Stimulated activated CD4-positive, alpha-beta T cell treated with anti-CD3 and anti-CD28 coated beads, TNF-alpha, amount 100 ng/mL, for 48 hours (primary cell): Measurements from ENCODE around the gene SLC13A2.

Experiments
- DNase-seq, 3 donors: peaks; one replicate each; pipeline ENCODE4 v3.0.0-alpha.2; 2020; ENCODE audit warnings: low read depth in 3 of 3

The SLC13A2 gene

GRCh38 chr17:28536532-28537218 lies 63.2 kb downstream of the SLC13A2 start:
- DNase-seq, result no peak

DNA sequence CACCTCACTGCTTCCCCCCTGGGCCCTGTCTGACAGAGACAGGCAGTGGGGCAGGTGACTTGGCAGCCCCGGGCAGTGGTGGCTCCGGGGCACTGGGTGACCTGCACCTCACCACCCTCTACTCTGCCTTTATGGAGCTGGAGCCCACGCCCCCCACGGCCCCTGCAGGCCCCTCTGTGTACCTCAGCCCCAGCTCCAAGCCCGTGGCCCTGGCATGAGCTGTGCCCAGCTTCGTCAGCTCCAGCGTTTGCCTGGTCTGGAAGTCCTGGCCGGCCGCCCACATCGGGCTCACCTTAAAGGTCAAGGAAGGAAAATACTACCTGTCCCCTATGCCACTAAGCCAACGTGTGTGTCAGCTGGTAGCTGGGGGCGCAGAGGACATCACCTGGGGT lies 63.8 kb downstream of the SLC13A2 start:
- DNase-seq, result no peak

- no peak for DNase-seq
These were observed 65.0 kb downstream of the SLC13A2 start for GRCh38 chr17:28538296-28538895.

GRCh38 chr17:28540231-28540630 lies 66.8 kb downstream of the SLC13A2 start:
- DNase-seq, result no peak

- no peak for DNase-seq
These were observed 68.0 kb downstream of the SLC13A2 start for GRCh38 chr17:28541439-28541838.

DNA sequence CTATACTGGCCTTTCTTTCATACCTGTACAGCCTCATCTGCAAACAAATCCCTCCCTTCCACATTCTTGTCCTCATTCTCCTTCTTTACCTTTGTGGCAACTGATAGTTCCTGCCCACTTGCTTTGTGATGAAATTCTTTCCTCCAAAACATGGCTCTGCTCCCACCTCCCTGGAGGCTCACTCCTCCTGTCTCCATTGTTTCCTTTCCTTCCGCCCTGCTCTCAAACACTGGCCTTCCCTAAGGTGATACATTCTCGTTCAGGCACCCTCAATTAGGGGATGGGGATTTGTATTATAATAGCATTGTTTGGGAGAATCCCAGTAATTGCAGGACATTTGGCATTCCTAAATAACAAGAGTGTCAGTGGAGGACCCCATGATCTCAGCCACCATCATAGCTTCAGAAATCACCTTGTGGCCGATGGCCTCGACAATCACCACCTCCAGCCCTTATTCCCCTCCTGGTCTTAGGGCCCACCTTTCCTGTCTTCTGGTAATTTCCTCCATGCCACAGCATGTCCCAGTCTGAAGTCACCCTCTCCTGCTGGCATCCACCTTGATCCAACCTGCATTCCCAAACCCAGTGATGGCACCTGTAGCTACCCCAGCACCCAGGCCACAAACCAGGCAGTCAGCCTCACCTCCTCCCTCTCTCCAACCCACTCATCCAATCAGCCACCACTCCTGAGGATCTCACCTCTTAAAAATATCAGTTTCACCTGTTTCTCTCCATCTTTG lies 71.1 kb downstream of the SLC13A2 start:
- no peak for DNase-seq

DNA sequence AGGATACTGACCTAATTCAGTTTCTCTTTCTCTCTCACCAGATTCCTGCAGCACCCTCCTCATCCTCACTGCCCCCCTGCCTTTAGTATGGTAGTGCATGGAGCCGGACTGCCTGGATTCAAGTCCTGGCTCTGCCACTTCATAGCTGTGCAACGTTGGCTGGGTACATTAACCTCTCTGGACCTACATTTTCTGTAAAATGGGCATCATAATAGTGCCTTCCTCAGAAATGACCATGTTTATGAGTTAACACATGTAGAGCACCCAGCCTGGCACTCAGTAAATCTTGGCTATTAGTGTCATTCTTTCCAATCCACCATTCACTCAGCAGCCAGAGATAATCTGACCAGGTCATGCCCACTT lies 71.7 kb downstream of the SLC13A2 start:
- no peak for DNase-seq

- no peak for DNase-seq
These were observed 72.5 kb downstream of the SLC13A2 start for GRCh38 chr17:28545787-28546415.

DNA sequence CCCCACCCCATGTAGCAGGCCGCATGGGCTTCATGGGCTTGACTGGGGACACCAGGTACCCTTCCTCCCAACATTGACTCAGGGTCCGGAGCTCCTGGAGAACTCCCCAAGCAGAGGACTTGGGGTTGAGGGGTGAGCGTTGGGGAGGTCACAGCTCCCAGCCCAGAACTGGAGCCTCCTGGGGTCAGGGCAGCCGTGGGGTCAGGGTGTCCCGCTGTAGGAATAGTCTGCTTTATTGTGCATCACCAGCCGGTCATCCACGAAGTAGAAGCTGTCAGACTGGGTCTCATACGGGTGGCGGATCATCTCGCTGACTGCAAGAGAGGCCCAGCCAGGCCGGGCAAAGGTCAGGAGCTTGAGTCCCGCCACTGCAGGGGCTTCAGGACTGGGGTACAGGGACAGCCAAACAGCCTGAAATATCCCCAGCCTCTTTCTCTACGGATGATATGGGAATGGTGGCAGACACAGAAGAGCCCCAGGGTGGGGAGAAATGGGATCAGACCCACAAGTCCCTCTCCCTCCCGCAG lies 73.7 kb downstream of the SLC13A2 start:
- DNase-seq, result no peak
